ENCODE data around the gene SHISAL2B.
A peak's percentile ranks its signal among the peaks of the same experiment; 100 is the strongest.
"Not testable (repeated sequence)": the region's sequence is repeated elsewhere in the genome, so short reads cannot be mapped to it uniquely, and the experiment has no call there.

SHISAL2B gene

GRCh38 chr5:64690417-64691151 lies at the start of gene SHISAL2B:
SHISAL2B (plus strand) TSS chr5:64690503; CDS start chr5:64690624, 121 bp downstream.
- peak; percentile 74 for DNase-seq

- DNase-seq: no peak
Observed at GRCh38 chr5:64644831-64645230, 45.5 kb upstream of the SHISAL2B start.

GRCh38 chr5:64646169-64646568 lies 44.1 kb upstream of the SHISAL2B start:
- DNase-seq: no peak

- no peak for DNase-seq
Observed at GRCh38 chr5:64649512-64649911, 40.8 kb upstream of the SHISAL2B start.

GRCh38 chr5:64653766-64654560 lies 36.3 kb upstream of the SHISAL2B start:
- DNase-seq: no peak

GRCh38 chr5:64654561-64654938 lies 35.8 kb upstream of the SHISAL2B start:
- no peak for DNase-seq

GRCh38 chr5:64655596-64655995 lies 34.7 kb upstream of the SHISAL2B start:
- no peak for DNase-seq

GRCh38 chr5:64659289-64659688 lies 31.0 kb upstream of the SHISAL2B start:
- peak; percentile 40 for DNase-seq

- DNase-seq: not testable (repeated sequence)
Observed at GRCh38 chr5:64663181-64663580, 27.1 kb upstream of the SHISAL2B start.

- no peak for DNase-seq
Observed at GRCh38 chr5:64665243-64665642, 25.1 kb upstream of the SHISAL2B start.

GRCh38 chr5:64666078-64666477 lies 24.2 kb upstream of the SHISAL2B start:
- DNase-seq: no peak

- no peak for DNase-seq
Observed at GRCh38 chr5:64667068-64667467, 23.2 kb upstream of the SHISAL2B start.

- DNase-seq: no peak
Observed at GRCh38 chr5:64670277-64670676, 20.0 kb upstream of the SHISAL2B start.

GRCh38 chr5:64671678-64672077 lies 18.6 kb upstream of the SHISAL2B start:
- DNase-seq: no peak

GRCh38 chr5:64678374-64678773 lies 11.9 kb upstream of the SHISAL2B start:
- DNase-seq: peak; percentile 13

- DNase-seq: no peak
Observed at GRCh38 chr5:64680289-64680688, 10.0 kb upstream of the SHISAL2B start.

- DNase-seq: no peak
Observed at GRCh38 chr5:64682608-64683007, 7.7 kb upstream of the SHISAL2B start.

GRCh38 chr5:64685866-64686265 lies 4.4 kb upstream of the SHISAL2B start:
- DNase-seq: no peak

GRCh38 chr5:64688391-64688790 lies 1.9 kb upstream of the SHISAL2B start:
- no peak for DNase-seq

- no peak for DNase-seq
Observed at GRCh38 chr5:64688965-64689364, 1.3 kb upstream of the SHISAL2B start.

- no peak for DNase-seq
Observed at GRCh38 chr5:64690104-64690416, 243 bp upstream of the SHISAL2B start.

GRCh38 chr5:64691291-64691690 lies 988 bp downstream of the SHISAL2B start:
- DNase-seq: peak; percentile 3

- no peak for DNase-seq
Observed at GRCh38 chr5:64693636-64694035, 3.3 kb downstream of the SHISAL2B start.

- not testable (repeated sequence) for DNase-seq
Observed at GRCh38 chr5:64696414-64696813, 6.1 kb downstream of the SHISAL2B start.

Data from eye (tissue), 1 donor.